Fibroblast of lung (primary cell): ENCODE data around the gene KPNB1.

Source experiments
- CTCF ChIP-seq, 2 donors: IDR thresholded peaks in 1 of 2; conservative IDR thresholded peaks in 1 of 2; 1 replicate in 1 of 2; 2 replicates in 1 of 2; pipeline ENCODE4 v1.5.1; 2011 to 2012; ENCODE audit warnings: low read length in 2 of 2, control low read depth in 1 of 2, inconsistent platforms in 1 of 2, low read depth in 1 of 2, mild to moderate bottlenecking in 1 of 2
- EZH2 ChIP-seq: IDR thresholded peaks from 2 replicates; pipeline ENCODE4 v1.5.1; 2012; ENCODE audit warnings: low read length, control low read depth, mild to moderate bottlenecking; ENCODE audit errors: missing control alignments

GRCh38 chr17:47632991-47633390 is 16.7 kb upstream of the KPNB1 start:
- TF ChIP-seq CTCF (conservative IDR thresholded peaks at IDR 0.05 in 1 of 2, IDR thresholded peaks at IDR 0.05 in 1 of 2; ENCODE audit: low read depth in 1 of 2, low read length in 2 of 2) (no peak), EZH2 (no peak)
